Measurements from ENCODE around the gene MICALL2.

The MICALL2 gene

DNA sequence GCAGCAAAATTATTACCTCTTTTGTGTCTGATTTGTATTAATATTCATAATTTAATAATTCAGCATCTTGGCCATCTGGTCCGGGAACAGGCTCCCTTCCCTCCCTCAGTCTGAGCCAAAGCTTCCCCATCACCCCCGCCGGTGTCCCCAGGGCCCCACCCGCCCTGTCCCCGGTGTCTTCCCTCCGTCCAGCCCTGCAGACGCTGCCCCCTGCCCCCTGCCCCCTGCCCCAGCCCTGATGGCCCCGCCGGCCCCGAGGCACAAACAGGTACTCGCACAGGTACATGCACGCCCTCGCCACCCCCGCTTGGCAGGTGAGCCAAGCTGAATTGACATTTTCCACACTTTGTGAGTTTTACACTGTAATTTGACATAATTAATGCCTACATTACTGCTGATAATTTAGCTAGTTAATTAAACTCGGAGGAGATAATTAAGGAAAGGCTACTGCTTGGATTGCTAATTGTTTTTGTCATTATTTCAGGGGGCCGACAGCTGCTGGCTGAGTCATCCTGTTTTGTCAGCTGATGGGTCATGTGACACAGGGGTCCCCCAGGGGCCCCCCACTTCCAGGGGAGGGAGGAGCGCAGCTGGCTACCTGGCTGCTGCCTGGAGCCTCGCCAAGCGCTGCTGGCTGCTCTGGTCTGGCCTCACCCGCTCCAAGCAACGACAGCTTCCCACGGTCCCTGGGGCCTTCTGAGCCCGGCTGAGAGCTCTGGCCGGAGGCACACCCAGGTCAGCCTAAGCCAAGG, 36.6 kb downstream of the MICALL2 start:
- H3K4me1 ChIP-seq (ENCODE audit: control insufficient read depth, insufficient read depth, low read length): no peaks in the 10 kb centered on the region
- H3K36me3 ChIP-seq (ENCODE audit: control insufficient read depth in 2 of 2, insufficient read depth in 2 of 2, low read length in 2 of 2): no peaks in the 10 kb centered on the region
- no peak overlapping the region for H3K27ac ChIP-seq (ENCODE audit: low read length)
- H3K4me3 ChIP-seq (ENCODE audit: low read length in 2 of 2): no peak overlapping the region
- H3K9ac ChIP-seq (ENCODE audit: low read length in 2 of 2): no peak overlapping the region
- H3K27me3 ChIP-seq (ENCODE audit: control insufficient read depth in 1 of 2, insufficient read depth in 2 of 2, low read length in 2 of 2): peaks cover 4 to 15% of the 10 kb centered on the region in 2 donors
- no peaks in the 10 kb centered on the region for H3K9me3 ChIP-seq (ENCODE audit: control insufficient read depth in 2 of 2, low read length in 2 of 2)

DNA sequence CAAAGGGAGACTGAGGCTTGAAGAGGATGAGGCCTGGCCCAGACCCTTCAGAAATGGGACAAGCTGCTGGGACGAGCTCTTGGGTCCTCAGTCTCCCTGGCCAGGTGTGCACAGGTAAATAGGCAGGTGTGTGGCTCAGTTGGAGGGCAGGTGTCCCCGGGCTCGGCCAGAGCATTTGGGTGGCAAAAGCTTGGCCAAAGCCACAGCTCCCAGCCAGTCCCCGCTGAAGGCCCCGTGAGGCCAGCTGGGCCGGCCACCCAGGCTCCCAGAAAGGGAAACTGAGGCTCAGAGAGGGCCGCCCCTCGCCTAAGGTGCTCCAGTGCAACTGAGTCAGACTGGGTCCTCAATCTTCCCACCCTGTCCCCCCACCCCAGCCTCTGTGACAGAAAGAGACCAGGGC, 37.3 kb downstream of the MICALL2 start:
- Histone ChIP-seq H3K4me3 (ENCODE audit: low read length in 2 of 2) (no peak overlapping the region), H3K36me3 (ENCODE audit: control insufficient read depth in 2 of 2, insufficient read depth in 2 of 2, low read length in 2 of 2) (no peaks in the 10 kb centered on the region), H3K9ac (ENCODE audit: low read length in 2 of 2) (no peak overlapping the region), H3K27me3 (ENCODE audit: control insufficient read depth in 1 of 2, insufficient read depth in 2 of 2, low read length in 2 of 2) (peaks cover 4 to 15% of the 10 kb centered on the region in 2 donors), H3K27ac (ENCODE audit: low read length) (no peak overlapping the region), H3K9me3 (ENCODE audit: control insufficient read depth in 2 of 2, low read length in 2 of 2) (no peaks in the 10 kb centered on the region), H3K4me1 (ENCODE audit: control insufficient read depth, insufficient read depth, low read length) (no peaks in the 10 kb centered on the region)

DNA sequence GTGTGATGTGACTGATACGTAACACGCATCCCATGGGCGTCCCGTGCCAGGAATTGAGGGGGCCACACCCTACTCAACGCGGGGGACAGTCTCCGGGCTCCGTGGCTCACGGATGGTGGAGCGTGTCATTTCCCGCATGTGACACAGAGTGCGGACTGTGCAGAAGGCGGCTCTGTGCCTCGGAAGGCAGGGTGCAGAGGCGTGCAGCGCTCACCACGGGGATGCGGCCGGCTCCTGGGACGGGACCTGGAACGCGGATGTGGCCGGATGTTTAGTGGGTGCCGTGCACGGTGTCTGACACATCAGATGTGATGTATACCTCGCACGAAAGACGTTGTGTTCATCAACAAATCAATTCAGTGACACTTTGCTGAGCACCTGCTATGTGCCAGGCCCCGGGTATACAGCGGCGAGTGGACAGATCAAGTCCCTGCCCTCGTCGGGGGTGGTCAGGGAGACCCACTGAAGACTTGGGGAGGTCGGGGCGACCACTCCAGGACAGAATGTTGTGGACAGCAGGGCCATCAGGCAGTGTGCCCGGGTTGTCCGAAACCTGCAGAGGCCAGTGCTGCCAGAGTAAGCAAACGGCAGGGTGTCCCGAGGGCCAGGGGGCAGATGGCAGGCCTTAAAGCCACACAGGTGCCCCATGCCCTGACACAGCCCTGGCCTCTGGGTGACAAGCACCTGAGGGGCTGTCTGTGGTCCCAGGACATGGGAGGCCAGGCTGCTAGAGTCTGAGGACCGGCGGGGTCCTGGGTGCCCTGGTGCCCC, 38.1 kb downstream of the MICALL2 start:
- Histone ChIP-seq H3K27ac (ENCODE audit: low read length) (no peak overlapping the region), H3K9ac (ENCODE audit: low read length in 2 of 2) (no peak overlapping the region), H3K4me1 (ENCODE audit: control insufficient read depth, insufficient read depth, low read length) (no peaks in the 10 kb centered on the region), H3K4me3 (ENCODE audit: low read length in 2 of 2) (no peak overlapping the region), H3K27me3 (ENCODE audit: control insufficient read depth in 1 of 2, insufficient read depth in 2 of 2, low read length in 2 of 2) (peaks cover 8 to 15% of the 10 kb centered on the region in 2 donors), H3K9me3 (ENCODE audit: control insufficient read depth in 2 of 2, low read length in 2 of 2) (no peaks in the 10 kb centered on the region), H3K36me3 (ENCODE audit: control insufficient read depth in 2 of 2, insufficient read depth in 2 of 2, low read length in 2 of 2) (no peaks in the 10 kb centered on the region)

DNA sequence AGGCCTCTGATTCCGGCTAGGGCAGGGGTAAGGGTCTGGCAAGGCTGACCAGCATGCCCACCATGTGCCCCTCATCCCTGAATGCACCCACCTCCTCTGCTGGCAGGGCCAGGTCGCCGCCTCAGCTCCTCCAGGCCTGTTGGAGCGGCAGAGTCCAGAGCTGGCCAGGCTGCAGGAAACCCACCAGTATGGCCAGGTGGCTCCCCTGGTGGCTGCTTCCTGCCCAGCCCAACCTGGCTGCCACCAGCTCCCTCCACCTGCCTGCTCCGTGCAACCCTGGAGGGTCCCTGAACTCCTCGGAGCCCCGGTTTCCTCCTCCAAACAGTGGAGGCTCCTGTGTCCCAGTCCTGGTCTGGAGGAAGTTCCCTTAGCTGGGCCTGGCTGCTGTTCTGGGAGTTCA, 39.6 kb downstream of the MICALL2 start:
- peaks cover 8 to 16% of the 10 kb centered on the region in 2 donors for H3K27me3 ChIP-seq (ENCODE audit: control insufficient read depth in 1 of 2, insufficient read depth in 2 of 2, low read length in 2 of 2)

DNA sequence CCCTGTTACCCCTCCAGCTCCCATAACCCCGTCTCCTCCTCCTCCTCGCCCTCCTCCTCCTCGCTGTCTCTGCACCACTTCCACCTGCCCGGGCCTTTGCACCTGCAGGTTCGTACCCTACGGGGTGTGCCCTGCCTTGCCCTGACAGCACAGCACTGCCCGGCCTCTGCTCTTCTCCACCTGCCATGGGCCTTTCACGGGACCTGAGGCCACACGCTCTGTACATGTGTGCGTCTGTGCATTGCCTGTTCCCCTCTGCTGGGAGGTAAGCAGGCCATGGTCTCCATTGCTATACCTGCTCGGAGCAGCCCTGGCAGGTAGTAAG, 40.0 kb downstream of the MICALL2 start:
- Histone ChIP-seq H3K4me1 (ENCODE audit: control insufficient read depth, insufficient read depth, low read length) (no peaks in the 10 kb centered on the region), H3K9me3 (ENCODE audit: control insufficient read depth in 2 of 2, low read length in 2 of 2) (no peaks in the 10 kb centered on the region), H3K4me3 (ENCODE audit: low read length in 2 of 2) (no peak overlapping the region), H3K9ac (ENCODE audit: low read length in 2 of 2) (no peak overlapping the region), H3K36me3 (ENCODE audit: control insufficient read depth in 2 of 2, insufficient read depth in 2 of 2, low read length in 2 of 2) (no peaks in the 10 kb centered on the region), H3K27me3 (ENCODE audit: control insufficient read depth in 1 of 2, insufficient read depth in 2 of 2, low read length in 2 of 2) (peaks cover 8 to 17% of the 10 kb centered on the region in 2 donors), H3K27ac (ENCODE audit: low read length) (no peak overlapping the region)

More for the DNA sequence above, 39.6 kb downstream of the MICALL2 start:
- Histone ChIP-seq H3K9ac (ENCODE audit: low read length in 2 of 2) (no peak overlapping the region), H3K27ac (ENCODE audit: low read length) (no peak overlapping the region), H3K9me3 (ENCODE audit: control insufficient read depth in 2 of 2, low read length in 2 of 2) (no peaks in the 10 kb centered on the region), H3K36me3 (ENCODE audit: control insufficient read depth in 2 of 2, insufficient read depth in 2 of 2, low read length in 2 of 2) (no peaks in the 10 kb centered on the region), H3K4me1 (ENCODE audit: control insufficient read depth, insufficient read depth, low read length) (no peaks in the 10 kb centered on the region), H3K4me3 (ENCODE audit: low read length in 2 of 2) (no peak overlapping the region)

DNA sequence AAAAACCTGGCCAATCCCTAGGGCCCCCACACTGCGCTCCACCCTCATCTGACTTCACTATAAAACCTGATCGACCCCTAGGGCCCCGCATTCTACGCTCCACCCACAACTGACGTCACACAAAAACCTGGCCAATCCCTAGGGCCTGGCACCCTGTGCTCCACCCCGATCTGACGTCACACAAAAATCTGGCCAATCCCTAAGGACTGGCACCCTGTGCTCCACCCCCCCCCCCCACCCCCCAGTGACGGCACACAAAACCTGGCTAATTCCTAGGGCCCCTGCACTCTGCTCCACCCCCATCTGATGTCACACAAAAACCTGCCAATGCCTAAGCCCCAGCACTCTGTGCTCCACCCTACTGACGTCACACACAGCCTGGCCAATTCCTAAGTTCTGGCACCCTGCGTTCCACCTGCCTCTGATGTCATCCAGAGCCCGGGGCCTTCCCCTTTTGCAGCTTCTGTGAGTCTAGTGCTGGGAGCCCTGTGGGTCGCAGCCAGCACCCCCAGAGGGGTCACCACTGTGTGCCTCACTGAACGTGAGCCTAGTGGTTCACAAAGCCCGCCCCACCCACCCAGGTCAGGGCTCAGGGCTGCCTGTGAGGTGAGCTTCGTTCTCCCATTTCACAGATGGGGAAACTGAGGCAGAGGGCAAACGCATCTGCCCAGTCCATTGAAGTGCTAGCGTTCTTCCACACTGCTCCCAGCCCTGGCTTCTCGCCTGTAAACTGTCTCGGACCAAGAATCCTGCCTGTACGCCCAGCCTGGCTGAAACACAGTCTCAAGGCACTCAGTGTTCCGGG, 40.6 kb downstream of the MICALL2 start:
- Histone ChIP-seq H3K36me3 (ENCODE audit: control insufficient read depth in 2 of 2, insufficient read depth in 2 of 2, low read length in 2 of 2) (no peaks in the 10 kb centered on the region), H3K4me1 (ENCODE audit: control insufficient read depth, insufficient read depth, low read length) (no peaks in the 10 kb centered on the region), H3K27me3 (ENCODE audit: control insufficient read depth in 1 of 2, insufficient read depth in 2 of 2, low read length in 2 of 2) (peaks cover 8 to 19% of the 10 kb centered on the region in 2 donors), H3K4me3 (ENCODE audit: low read length in 2 of 2) (no peak overlapping the region), H3K27ac (ENCODE audit: low read length) (no peak overlapping the region), H3K9ac (ENCODE audit: low read length in 2 of 2) (no peak overlapping the region), H3K9me3 (ENCODE audit: control insufficient read depth in 2 of 2, low read length in 2 of 2) (no peaks in the 10 kb centered on the region)

DNA sequence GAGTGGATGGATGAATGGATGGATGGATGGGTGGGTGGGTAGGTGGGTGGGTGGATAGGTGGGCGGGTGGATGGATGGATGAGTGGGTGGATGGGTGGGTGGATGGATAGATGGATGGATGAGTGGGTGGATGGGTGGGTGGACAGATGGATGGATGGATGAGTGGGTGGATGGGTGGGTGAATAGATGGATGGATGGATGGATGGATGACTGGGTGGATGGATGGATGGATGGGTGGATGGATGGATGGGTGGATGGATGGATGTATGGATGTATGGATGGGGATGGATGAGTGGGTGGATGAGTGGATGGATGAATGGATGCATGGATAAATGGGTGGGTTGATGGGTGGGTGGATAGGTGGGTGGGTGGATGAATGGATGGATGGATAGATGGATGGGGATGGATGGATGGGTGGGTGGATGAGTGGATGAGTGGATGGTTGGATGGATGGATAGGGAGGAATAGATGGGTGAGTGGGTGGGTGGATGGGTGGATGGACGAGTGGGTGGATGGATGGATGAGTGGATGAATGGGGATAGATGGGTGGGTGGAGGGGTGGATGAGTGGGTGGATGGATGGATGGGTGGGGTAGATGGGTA, 43.8 kb downstream of the MICALL2 start:
- no peak overlapping the region for H3K27ac ChIP-seq (ENCODE audit: low read length)
- H3K27me3 ChIP-seq (ENCODE audit: control insufficient read depth in 1 of 2, insufficient read depth in 2 of 2, low read length in 2 of 2): peaks cover 24 to 31% of the 10 kb centered on the region in 2 donors
- peaks cover 6% of the 10 kb centered on the region for H3K4me1 ChIP-seq (ENCODE audit: control insufficient read depth, insufficient read depth, low read length)
- H3K9me3 ChIP-seq (ENCODE audit: control insufficient read depth in 2 of 2, low read length in 2 of 2): no peaks in the 10 kb centered on the region
- H3K4me3 ChIP-seq (ENCODE audit: low read length in 2 of 2): no peak overlapping the region
- H3K36me3 ChIP-seq (ENCODE audit: control insufficient read depth in 2 of 2, insufficient read depth in 2 of 2, low read length in 2 of 2): no peaks in the 10 kb centered on the region
- H3K9ac ChIP-seq (ENCODE audit: low read length in 2 of 2): no peak overlapping the region

DNA sequence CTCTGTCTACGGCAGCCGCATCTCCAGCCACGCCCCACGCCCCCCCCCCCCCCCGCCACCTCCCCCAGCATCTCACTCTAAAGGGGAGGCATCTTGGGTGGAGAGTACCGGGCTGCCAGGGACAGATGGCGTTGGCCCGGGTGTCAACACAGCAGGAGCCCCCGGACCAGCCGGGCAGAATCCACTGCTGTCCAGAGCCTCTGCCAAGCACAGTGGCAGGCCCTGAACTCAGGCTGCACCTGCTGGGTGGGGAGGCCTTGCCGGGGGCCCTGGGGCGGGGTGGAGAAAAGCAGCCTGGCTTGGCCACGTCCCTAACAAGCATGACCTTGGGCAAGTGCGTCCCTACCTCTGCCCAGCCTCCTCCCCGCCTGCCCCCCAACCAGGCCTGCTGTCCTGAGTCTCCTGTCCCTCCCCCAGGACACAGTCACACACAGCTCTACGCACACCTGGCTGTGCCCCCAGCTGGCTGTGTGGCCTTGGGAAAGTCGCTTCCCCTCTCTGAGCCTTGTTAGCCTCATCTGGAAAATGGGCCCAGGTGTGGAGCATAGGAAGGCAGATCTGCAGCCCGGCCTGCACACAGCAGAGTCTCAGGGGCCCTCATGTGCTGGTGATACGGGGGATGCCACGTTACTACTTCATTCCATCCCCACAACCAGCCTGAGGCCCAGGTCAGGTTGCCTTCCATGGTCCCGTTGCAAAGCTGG, 45.2 kb downstream of the MICALL2 start:
- Histone ChIP-seq H3K9ac (ENCODE audit: low read length in 2 of 2) (no peak overlapping the region), H3K27me3 (ENCODE audit: control insufficient read depth in 1 of 2, insufficient read depth in 2 of 2, low read length in 2 of 2) (peaks cover 27 to 33% of the 10 kb centered on the region in 2 donors), H3K36me3 (ENCODE audit: control insufficient read depth in 2 of 2, insufficient read depth in 2 of 2, low read length in 2 of 2) (no peaks in the 10 kb centered on the region), H3K9me3 (ENCODE audit: control insufficient read depth in 2 of 2, low read length in 2 of 2) (no peaks in the 10 kb centered on the region), H3K4me3 (ENCODE audit: low read length in 2 of 2) (no peak overlapping the region), H3K27ac (ENCODE audit: low read length) (no peak overlapping the region), H3K4me1 (ENCODE audit: control insufficient read depth, insufficient read depth, low read length) (peaks cover 6% of the 10 kb centered on the region)

DNA sequence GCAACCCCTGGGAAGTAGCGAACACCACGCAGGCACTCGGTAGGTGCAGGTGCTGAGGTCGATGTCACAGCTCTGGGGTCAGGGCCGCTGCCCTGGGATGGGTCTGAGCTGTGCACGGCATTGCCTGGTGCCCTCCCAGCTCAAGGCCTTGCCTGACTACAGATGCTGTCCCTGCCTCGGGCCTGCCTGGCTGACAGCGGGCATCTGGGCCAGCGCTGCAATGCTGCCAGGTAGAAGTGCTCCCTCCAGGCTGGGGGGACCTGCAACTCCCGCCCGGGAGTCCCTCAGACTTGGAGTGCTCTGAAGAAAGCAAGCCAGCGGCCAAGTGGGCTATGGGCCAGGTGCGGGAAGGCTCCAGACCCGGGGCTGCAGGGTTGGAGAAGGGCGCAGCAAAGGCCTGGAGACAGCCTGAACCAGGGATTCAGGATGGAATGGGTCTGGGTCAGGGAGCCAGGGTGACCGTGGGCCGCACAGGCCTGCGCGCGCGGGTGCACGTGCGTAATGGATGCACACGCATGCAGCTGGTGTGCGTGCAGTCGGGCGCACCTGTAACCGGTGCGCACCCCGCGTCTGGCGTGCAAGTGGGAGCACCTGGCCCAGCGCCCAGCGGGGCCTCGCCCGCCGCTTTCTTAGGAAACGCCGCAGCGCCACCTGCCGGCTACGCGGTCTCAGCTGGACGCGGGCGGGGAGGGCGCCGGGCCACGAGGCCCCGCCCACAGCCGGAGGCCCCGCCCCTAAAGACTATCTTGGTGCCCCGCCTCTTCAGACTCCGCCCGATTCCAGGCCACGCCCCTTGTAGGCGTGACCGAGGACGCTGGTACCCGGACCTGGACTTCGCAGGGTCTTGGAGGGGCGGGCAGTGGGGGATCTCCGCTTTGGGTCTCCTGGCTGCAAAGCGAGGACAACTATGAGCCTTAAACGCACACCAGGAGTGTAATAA, 46.7 kb downstream of the MICALL2 start:
- Histone ChIP-seq H3K27me3 (ENCODE audit: control insufficient read depth in 1 of 2, insufficient read depth in 2 of 2, low read length in 2 of 2) (peaks cover 35 to 48% of the 10 kb centered on the region in 2 donors), H3K27ac (ENCODE audit: low read length) (no peak overlapping the region), H3K4me3 (ENCODE audit: low read length in 2 of 2) (peak overlapping the region; percentile 19 to 52), H3K9me3 (ENCODE audit: control insufficient read depth in 2 of 2, low read length in 2 of 2) (no peaks in the 10 kb centered on the region), H3K9ac (ENCODE audit: low read length in 2 of 2) (no peak overlapping the region), H3K4me1 (ENCODE audit: control insufficient read depth, insufficient read depth, low read length) (peaks cover 6% of the 10 kb centered on the region), H3K36me3 (ENCODE audit: control insufficient read depth in 2 of 2, insufficient read depth in 2 of 2, low read length in 2 of 2) (no peaks in the 10 kb centered on the region)

Measured in stomach smooth muscle (tissue), 2 donors.